ENCODE measurements around the gene FHIT. TPM values are rescaled to one million over a fixed set of nuclear protein-coding genes. Genes with fewer than 3 reads are reported as not detected.

FHIT gene
- total RNA-seq, 1 donor from 2014 or later = 11.7 TPM

DNA sequence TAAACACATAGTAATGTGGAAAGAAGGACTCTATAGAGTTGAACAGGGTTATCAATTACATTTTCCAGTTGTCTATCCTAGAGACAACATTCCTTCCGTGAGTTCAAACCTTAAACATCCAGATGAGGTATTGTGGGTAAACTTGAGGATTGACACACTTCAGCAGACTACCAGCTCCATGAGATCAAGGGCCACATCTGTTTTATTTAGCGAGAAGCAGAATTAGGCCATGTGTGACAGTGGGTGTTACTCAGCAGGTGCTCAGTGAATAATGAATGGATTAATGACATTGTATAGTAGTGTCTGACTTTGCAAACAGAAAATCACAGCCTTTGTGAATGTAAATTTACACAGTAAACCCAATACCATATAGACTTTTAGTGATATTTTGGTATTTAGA, 1260.3 kb downstream of the FHIT start:
- Mint-ChIP-seq H3K4me1 (ENCODE audit: unreplicated experiment) (peaks cover 6% of the 10 kb centered on the region), H3K27ac (no peak overlapping the region), H3K27me3 (peaks cover 17% of the 10 kb centered on the region), H3K4me3 (no peak overlapping the region), H3K9me3 (no peaks in the 10 kb centered on the region), H3K36me3 (no peaks in the 10 kb centered on the region)
- DNase-seq (ENCODE audit: extremely low spot score, unreplicated experiment) = no peak
- TF ChIP-seq, protein P1, sequence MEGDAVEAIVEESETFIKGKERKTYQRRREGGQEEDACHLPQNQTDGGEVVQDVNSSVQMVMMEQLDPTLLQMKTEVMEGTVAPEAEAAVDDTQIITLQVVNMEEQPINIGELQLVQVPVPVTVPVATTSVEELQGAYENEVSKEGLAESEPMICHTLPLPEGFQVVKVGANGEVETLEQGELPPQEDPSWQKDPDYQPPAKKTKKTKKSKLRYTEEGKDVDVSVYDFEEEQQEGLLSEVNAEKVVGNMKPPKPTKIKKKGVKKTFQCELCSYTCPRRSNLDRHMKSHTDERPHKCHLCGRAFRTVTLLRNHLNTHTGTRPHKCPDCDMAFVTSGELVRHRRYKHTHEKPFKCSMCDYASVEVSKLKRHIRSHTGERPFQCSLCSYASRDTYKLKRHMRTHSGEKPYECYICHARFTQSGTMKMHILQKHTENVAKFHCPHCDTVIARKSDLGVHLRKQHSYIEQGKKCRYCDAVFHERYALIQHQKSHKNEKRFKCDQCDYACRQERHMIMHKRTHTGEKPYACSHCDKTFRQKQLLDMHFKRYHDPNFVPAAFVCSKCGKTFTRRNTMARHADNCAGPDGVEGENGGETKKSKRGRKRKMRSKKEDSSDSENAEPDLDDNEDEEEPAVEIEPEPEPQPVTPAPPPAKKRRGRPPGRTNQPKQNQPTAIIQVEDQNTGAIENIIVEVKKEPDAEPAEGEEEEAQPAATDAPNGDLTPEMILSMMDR (conservative IDR thresholded peaks at IDR 0.05) = no peak

DNA sequence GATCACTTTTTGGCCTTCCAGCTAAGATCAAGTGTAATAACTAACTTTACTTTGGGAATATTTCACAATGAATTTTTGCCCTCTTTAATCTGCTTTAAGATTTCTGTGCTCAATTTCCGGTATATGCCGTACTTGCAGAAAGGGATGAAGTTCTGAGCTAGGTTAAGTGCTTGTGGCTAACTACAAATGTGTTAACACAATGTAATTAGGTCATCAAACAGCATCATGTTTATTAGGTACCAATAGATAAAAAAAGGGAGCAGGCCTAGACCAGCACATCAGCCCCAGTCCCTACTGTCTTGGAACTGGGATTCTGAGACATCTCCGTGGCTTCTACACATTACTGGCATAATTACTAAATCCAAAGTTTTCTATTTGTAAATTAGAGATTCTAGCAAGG, 1268.7 kb downstream of the FHIT start:
- Mint-ChIP-seq H3K27ac (no peak overlapping the region), H3K4me1 (ENCODE audit: unreplicated experiment) (peaks cover 3% of the 10 kb centered on the region), H3K27me3 (peaks cover 3% of the 10 kb centered on the region), H3K9me3 (peaks cover 5% of the 10 kb centered on the region), H3K36me3 (no peaks in the 10 kb centered on the region), H3K4me3 (no peak overlapping the region)
- DNase-seq (ENCODE audit: extremely low spot score, unreplicated experiment) = no peak
- TF ChIP-seq, protein P1 (conservative IDR thresholded peaks at IDR 0.05) = no peak

DNA sequence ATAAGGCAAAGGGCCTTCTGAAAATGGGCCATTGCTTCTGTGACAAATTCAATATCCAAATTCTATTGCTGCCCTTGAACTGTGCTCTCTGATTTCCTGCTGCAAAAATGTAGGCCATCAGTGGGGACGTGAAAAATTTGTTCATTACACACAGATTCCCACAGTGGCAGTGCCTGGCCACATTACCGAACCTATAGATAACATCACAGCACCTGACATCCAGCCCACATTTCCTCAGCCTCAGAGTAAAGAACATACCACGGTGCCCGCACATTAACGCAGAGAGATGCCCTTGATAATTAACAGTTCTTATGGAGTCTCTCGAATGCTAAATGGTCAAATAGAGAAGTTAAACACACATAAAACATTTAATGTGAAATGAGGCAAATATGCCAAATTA, 1269.9 kb downstream of the FHIT start:
- H3K4me3 Mint-ChIP-seq = no peak overlapping the region
- peaks cover 5% of the 10 kb centered on the region for H3K9me3 Mint-ChIP-seq
- TF ChIP-seq, protein P1 (conservative IDR thresholded peaks at IDR 0.05) = no peak
- no peak for DNase-seq (ENCODE audit: extremely low spot score, unreplicated experiment)
- no peaks in the 10 kb centered on the region for H3K4me1 Mint-ChIP-seq (ENCODE audit: unreplicated experiment)
- H3K27ac Mint-ChIP-seq = no peak overlapping the region
- no peaks in the 10 kb centered on the region for H3K27me3 Mint-ChIP-seq
- no peaks in the 10 kb centered on the region for H3K36me3 Mint-ChIP-seq

DNA sequence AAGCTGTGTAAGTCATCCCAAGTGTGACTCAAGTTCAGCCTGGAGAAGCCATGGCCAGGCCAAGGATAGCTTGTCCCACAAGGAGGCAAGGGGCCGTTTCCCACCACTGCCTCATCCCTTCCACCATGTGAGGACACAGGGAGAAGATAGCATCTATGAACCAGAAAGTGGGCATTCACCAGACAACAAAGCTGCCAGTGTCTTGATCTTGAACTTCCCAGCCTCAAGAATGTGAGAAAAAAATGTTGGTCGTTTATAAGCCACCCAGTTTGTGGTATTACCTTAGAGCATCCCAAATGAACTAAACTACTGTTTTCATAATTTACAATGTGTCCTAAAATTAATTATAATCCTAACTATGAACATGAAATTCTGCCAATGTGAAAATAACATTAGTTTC, 1270.7 kb downstream of the FHIT start:
- Mint-ChIP-seq H3K9me3 (peaks cover 5% of the 10 kb centered on the region), H3K27ac (no peak overlapping the region), H3K4me1 (ENCODE audit: unreplicated experiment) (no peaks in the 10 kb centered on the region), H3K4me3 (no peak overlapping the region), H3K36me3 (no peaks in the 10 kb centered on the region), H3K27me3 (no peaks in the 10 kb centered on the region)
- no peak for DNase-seq (ENCODE audit: extremely low spot score, unreplicated experiment)
- TF ChIP-seq, protein P1 (conservative IDR thresholded peaks at IDR 0.05) = no peak

DNA sequence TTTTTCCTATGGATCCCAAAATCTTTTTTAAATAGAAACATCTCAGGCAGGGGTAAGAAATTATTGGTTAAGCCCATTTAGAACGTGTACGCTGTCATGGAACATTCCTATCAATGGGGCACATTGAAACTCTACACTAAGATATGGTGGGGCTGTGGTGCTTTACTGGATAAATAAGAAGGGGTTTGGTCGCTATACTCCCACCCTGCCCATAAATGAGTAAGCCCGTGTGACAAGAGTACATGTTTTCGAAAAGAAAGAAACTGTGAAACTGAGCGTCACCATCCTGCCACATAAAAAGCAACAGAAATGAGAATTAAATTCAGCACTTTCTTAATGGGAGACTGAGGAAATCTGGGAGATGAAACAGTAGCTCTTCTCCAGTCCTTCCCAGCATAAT, 1271.7 kb downstream of the FHIT start:
- TF ChIP-seq, protein P1 (conservative IDR thresholded peaks at IDR 0.05) = no peak
- Mint-ChIP-seq H3K4me3 (no peak overlapping the region), H3K9me3 (peaks cover 5% of the 10 kb centered on the region), H3K27me3 (no peaks in the 10 kb centered on the region), H3K27ac (no peak overlapping the region), H3K36me3 (no peaks in the 10 kb centered on the region), H3K4me1 (ENCODE audit: unreplicated experiment) (no peaks in the 10 kb centered on the region)
- no peak for DNase-seq (ENCODE audit: extremely low spot score, unreplicated experiment)

DNA sequence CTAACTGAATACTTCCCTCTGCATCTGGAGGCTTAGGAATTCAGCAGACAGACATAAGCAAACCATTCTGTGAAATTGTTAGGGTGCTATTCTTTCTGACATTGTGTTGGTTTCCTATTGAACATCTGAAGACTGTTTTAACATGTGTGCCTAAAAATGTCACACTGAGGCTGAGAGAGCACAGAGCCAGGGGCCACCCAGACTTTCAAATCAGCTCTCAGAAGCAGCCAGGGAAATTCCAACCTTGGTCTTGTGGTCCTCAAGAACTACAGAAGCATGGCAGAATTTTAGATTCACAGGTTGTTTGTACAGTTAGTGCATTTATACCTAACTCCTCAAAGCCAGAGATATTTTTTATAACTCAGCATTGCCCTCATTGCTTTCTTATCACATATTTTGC, 1272.3 kb downstream of the FHIT start:
- Mint-ChIP-seq H3K4me1 (ENCODE audit: unreplicated experiment) (no peaks in the 10 kb centered on the region), H3K27me3 (no peaks in the 10 kb centered on the region), H3K36me3 (no peaks in the 10 kb centered on the region), H3K9me3 (peaks cover 2% of the 10 kb centered on the region), H3K27ac (no peak overlapping the region), H3K4me3 (no peak overlapping the region)
- TF ChIP-seq, protein P1 (conservative IDR thresholded peaks at IDR 0.05) = no peak
- no peak for DNase-seq (ENCODE audit: extremely low spot score, unreplicated experiment)
